Adipose tissue (tissue), 3 donors: ENCODE data around the gene RFXANK. TPM values are rescaled to one million over a fixed set of nuclear protein-coding genes. Genes with fewer than 3 reads are reported as not detected.

Experiments
- polyA plus RNA-seq, 3 donors: library from polyadenylated mRNA; stranded (reverse); fragments of 200-250 nt; gene quantifications; one replicate each; pipeline ENCODE4 v1.2.3, GENCODE V29; 2013
- donor health status: healthy with polysubstance abuse.
- donor health status: Bipolar disorder and iron deficiency.
- donor health status: healthy.

Gene RFXANK
- polyA plus RNA-seq, 3 donors: 41.8 to 93.6 (median 70.7) TPM

Other genes with a start within 250 kb of the RFXANK start
- 10 to 100 TPM; 14.3 to 35.2 (median 31.7) TPM for gene SUGP2, start 158.7 kb upstream of the RFXANK start, polyA plus RNA-seq
- gene ARMC6, start 158.7 kb upstream of the RFXANK start, polyA plus RNA-seq: 10 to 100 TPM in 2 of 3 donors, 1 to 10 TPM in 1; 8.7 to 19.9 (median 15.6) TPM
- gene SLC25A42, start 128.3 kb upstream of the RFXANK start, polyA plus RNA-seq: 10 to 100 TPM; 10.8 to 11.4 (median 11.0) TPM
- gene TMEM161A, start 53.8 kb upstream of the RFXANK start, polyA plus RNA-seq: 10 to 100 TPM in 2 of 3 donors, 1 to 10 TPM in 1; 8.7 to 21.8 (median 19.0) TPM
- under 1 TPM; 0.22 to 1.00 (median 0.23) TPM for gene MEF2B, start 22.0 kb upstream of the RFXANK start, polyA plus RNA-seq
- 10 to 100 TPM; 12.4 to 37.7 (median 35.4) TPM for gene BORCS8, start 106 bp upstream of the RFXANK start, polyA plus RNA-seq
- 10 to 100 TPM in 2 of 3 donors, 1 to 10 TPM in 1; 9.3 to 16.0 (median 15.5) TPM for gene NR2C2AP, start 11.2 kb downstream of the RFXANK start, polyA plus RNA-seq
- under 1 TPM in 2 of 3 donors, not detected in 1; 0.01 to 0.06 TPM for gene NCAN, start 19.7 kb downstream of the RFXANK start, polyA plus RNA-seq
- gene TM6SF2, start 81.0 kb downstream of the RFXANK start, polyA plus RNA-seq: under 1 TPM in 2 of 3 donors, not detected in 1; 0.14 to 0.46 TPM
- gene SUGP1, start 128.3 kb downstream of the RFXANK start, polyA plus RNA-seq: 10 to 100 TPM; 19.8 to 23.2 (median 22.2) TPM
- 10 to 100 TPM; 15.2 to 19.5 (median 16.1) TPM for gene MAU2, start 128.6 kb downstream of the RFXANK start, polyA plus RNA-seq
- gene GATAD2A, start 213.4 kb downstream of the RFXANK start, polyA plus RNA-seq: 10 to 100 TPM; 12.6 to 33.8 (median 24.9) TPM